GM18505 (cell line): Measurements from ENCODE around the gene FLT1.

Experiments used
- ATAC-seq: cut with Tn5 transposase; IDR thresholded peaks from one replicate; pipeline ENCODE4 v1.9.1; 2021; ENCODE audit not compliant: unreplicated experiment
- POLR2A ChIP-seq: IDR thresholded peaks from 4 replicates; pipeline ENCODE4 v1.6.1; 2011; ENCODE audit warnings: borderline replicate concordance; ENCODE audit not compliant: insufficient read depth, insufficient read length; ENCODE audit errors: extremely low read depth

Gene FLT1

GRCh38 chr13:28408863-28409262 is 86.1 kb downstream of the FLT1 start:
- no peak for TF ChIP-seq POLR2A
- ATAC-seq = no peak

- no peak for ATAC-seq
- TF ChIP-seq POLR2A = no peak
Measured at GRCh38 chr13:28408235-28408848, 86.6 kb downstream of the FLT1 start.

- no peak for TF ChIP-seq POLR2A
- ATAC-seq = no peak
Measured at GRCh38 chr13:28406733-28407266, 88.1 kb downstream of the FLT1 start.

GRCh38 chr13:28402057-28402381 is 92.9 kb downstream of the FLT1 start:
- TF ChIP-seq POLR2A = no peak
- ATAC-seq = no peak

GRCh38 chr13:28401303-28402056 is 93.4 kb downstream of the FLT1 start:
- TF ChIP-seq POLR2A = no peak
- no peak for ATAC-seq

- TF ChIP-seq POLR2A = no peak
Measured at GRCh38 chr13:28396053-28396452, 98.9 kb downstream of the FLT1 start.

GRCh38 chr13:28394422-28394821 is 100.5 kb downstream of the FLT1 start:
- no peak for ATAC-seq
- no peak for TF ChIP-seq POLR2A

More at GRCh38 chr13:28396053-28396452, 98.9 kb downstream of the FLT1 start:
- ATAC-seq = no peak

- no peak for TF ChIP-seq POLR2A
- ATAC-seq = no peak
Measured at GRCh38 chr13:28392896-28393505, 101.9 kb downstream of the FLT1 start.

GRCh38 chr13:28392428-28392827 is 102.5 kb downstream of the FLT1 start:
- no peak for TF ChIP-seq POLR2A
- ATAC-seq = no peak

- ATAC-seq = no peak
- no peak for TF ChIP-seq POLR2A
Measured at GRCh38 chr13:28387740-28388501, 107.0 kb downstream of the FLT1 start.

- no peak for TF ChIP-seq POLR2A
- ATAC-seq = no peak
Measured at GRCh38 chr13:28385362-28385761, 109.6 kb downstream of the FLT1 start.

- no peak for ATAC-seq
- TF ChIP-seq POLR2A = no peak
Measured at GRCh38 chr13:28384789-28385188, 110.1 kb downstream of the FLT1 start.

- ATAC-seq = no peak
- no peak for TF ChIP-seq POLR2A
Measured at GRCh38 chr13:28380319-28380718, 114.6 kb downstream of the FLT1 start.
